ENCODE data around the gene ZDHHC23. TPM values are rescaled to one million over a fixed set of nuclear protein-coding genes. Genes with fewer than 3 reads are reported as not detected.

ZDHHC23 gene
- total RNA-seq, 1 donor from 2014 or later, result 3.4 TPM

- ATAC-seq, result no peak
- intact Hi-C loops (cut with micrococcal nuclease), result no loop called here
These were observed 34.0 kb downstream of the ZDHHC23 start for GRCh38 chr3:113981803-113982202.

GRCh38 chr3:113983544-113983943 lies 35.7 kb downstream of the ZDHHC23 start:
- ATAC-seq (no peak), DNase-seq (no peak)
- intact Hi-C loops (cut with micrococcal nuclease), result no loop called here

More at GRCh38 chr3:113981803-113982202, 34.0 kb downstream of the ZDHHC23 start:
- DNase-seq, result no peak

GRCh38 chr3:113985541-113985940 lies 37.7 kb downstream of the ZDHHC23 start:
- intact Hi-C loops (cut with micrococcal nuclease), result no loop called here
- DNase-seq, result no peak
- no peak for ATAC-seq

- intact Hi-C loops (cut with micrococcal nuclease), result no loop called here
- DNase-seq (no peak), ATAC-seq (no peak)
These were observed 57.7 kb downstream of the ZDHHC23 start for GRCh38 chr3:114005481-114005880.

GRCh38 chr3:114011059-114011797 lies 63.4 kb downstream of the ZDHHC23 start:
- ATAC-seq, result no peak
- no peak for DNase-seq
- intact Hi-C loops (cut with micrococcal nuclease), result no loop called here

Other genes starting within 250 kb of the ZDHHC23 start
- 79.5 TPM for gene NAA50, start 201.8 kb upstream of the ZDHHC23 start, total RNA-seq
- 19.4 TPM for gene ATP6V1A, start 201.0 kb upstream of the ZDHHC23 start, total RNA-seq
- gene GRAMD1C, start 109.2 kb upstream of the ZDHHC23 start, total RNA-seq, result 3.4 TPM
- 0.99 TPM for gene CCDC191, start 108.5 kb downstream of the ZDHHC23 start, total RNA-seq
- gene QTRT2, start 108.7 kb downstream of the ZDHHC23 start, total RNA-seq, result 3.6 TPM
- gene DRD3, start 231.0 kb downstream of the ZDHHC23 start, total RNA-seq, result not detected

Data from left ventricle myocardium superior (tissue), 1 donor.